ENCODE data around the gene C17orf100. TPM values are rescaled to one million over a fixed set of nuclear protein-coding genes. Genes with fewer than 3 reads are reported as not detected.

Gene C17orf100
- total and polyA plus RNA-seq, 2 of the 13 experiments (the other 11 are each of a cell fraction or from before 2014, with no cell fraction given) = 3.6 to 8.7 TPM

- TF ChIP-seq ZNF414 (CRISPR knock-in tag; IDR thresholded peaks at IDR 0.05) = peak; percentile 73
- TF ChIP-seq, protein P1, sequence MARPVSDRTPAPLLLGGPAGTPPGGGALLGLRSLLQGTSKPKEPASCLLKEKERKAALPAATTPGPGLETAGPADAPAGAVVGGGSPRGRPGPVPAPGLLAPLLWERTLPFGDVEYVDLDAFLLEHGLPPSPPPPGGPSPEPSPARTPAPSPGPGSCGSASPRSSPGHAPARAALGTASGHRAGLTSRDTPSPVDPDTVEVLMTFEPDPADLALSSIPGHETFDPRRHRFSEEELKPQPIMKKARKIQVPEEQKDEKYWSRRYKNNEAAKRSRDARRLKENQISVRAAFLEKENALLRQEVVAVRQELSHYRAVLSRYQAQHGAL (CRISPR knock-in tag; IDR thresholded peaks at IDR 0.05; ENCODE audit: not compliant biosample characterization) = no peak
- TF ChIP-seq PAX8 (CRISPR knock-in tag; IDR thresholded peaks at IDR 0.05; ENCODE audit: borderline replicate concordance) = peak; percentile 69; the same call in 1 of the 2 replicates
- TF ChIP-seq ZFP1 (CRISPR knock-in tag; IDR thresholded peaks at IDR 0.05) = no peak
- peak; percentile 67 for TF ChIP-seq POLR2G (IDR thresholded peaks at IDR 0.05; ENCODE audit: low read depth, low read length)
- peak; percentile 32 for TF ChIP-seq GABPB1 (CRISPR knock-in tag; IDR thresholded peaks at IDR 0.05)
- TF ChIP-seq ZNF382 (CRISPR knock-in tag; IDR thresholded peaks at IDR 0.05; ENCODE audit: borderline replicate concordance) = no peak
- peak; percentile 7 for TF ChIP-seq POLR2AphosphoS5 (IDR thresholded peaks at IDR 0.05; ENCODE audit: low read depth, low read length)
- no peak for TF ChIP-seq PRPF4 (IDR thresholded peaks at IDR 0.05; ENCODE audit: low read depth, low read length, poor library complexity, severe bottlenecking)
- no peak for TF ChIP-seq YY1 (IDR thresholded peaks at IDR 0.05; ENCODE audit: insufficient read depth, insufficient replicate concordance, low read depth, low read length)
- TF ChIP-seq ZNF724P (CRISPR knock-in tag; IDR thresholded peaks at IDR 0.05; ENCODE audit: borderline replicate concordance) = no peak
- no peak for TF ChIP-seq ZNF7 (CRISPR knock-in tag; IDR thresholded peaks at IDR 0.05)
- TF ChIP-seq, protein P2, sequence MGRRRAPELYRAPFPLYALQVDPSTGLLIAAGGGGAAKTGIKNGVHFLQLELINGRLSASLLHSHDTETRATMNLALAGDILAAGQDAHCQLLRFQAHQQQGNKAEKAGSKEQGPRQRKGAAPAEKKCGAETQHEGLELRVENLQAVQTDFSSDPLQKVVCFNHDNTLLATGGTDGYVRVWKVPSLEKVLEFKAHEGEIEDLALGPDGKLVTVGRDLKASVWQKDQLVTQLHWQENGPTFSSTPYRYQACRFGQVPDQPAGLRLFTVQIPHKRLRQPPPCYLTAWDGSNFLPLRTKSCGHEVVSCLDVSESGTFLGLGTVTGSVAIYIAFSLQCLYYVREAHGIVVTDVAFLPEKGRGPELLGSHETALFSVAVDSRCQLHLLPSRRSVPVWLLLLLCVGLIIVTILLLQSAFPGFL (CRISPR knock-in tag; IDR thresholded peaks at IDR 0.05) = no peak
- peak; percentile 83 for TF ChIP-seq ATF2 (CRISPR knock-in tag; IDR thresholded peaks at IDR 0.05)
- no peak; the same call in 1 of the 2 replicates for TF ChIP-seq ZNF776 (CRISPR knock-in tag; IDR thresholded peaks at IDR 0.05)
- TF ChIP-seq, protein P3, sequence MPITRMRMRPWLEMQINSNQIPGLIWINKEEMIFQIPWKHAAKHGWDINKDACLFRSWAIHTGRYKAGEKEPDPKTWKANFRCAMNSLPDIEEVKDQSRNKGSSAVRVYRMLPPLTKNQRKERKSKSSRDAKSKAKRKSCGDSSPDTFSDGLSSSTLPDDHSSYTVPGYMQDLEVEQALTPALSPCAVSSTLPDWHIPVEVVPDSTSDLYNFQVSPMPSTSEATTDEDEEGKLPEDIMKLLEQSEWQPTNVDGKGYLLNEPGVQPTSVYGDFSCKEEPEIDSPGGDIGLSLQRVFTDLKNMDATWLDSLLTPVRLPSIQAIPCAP (CRISPR knock-in tag; IDR thresholded peaks at IDR 0.05; ENCODE audit: low read depth) = peak; percentile 52; the same call in 1 of the 2 replicates
- peak; percentile 72; the same call in 1 of the 2 replicates for TF ChIP-seq ZNF235 (CRISPR knock-in tag; IDR thresholded peaks at IDR 0.05; ENCODE audit: borderline replicate concordance)
- TF ChIP-seq, protein P4, sequence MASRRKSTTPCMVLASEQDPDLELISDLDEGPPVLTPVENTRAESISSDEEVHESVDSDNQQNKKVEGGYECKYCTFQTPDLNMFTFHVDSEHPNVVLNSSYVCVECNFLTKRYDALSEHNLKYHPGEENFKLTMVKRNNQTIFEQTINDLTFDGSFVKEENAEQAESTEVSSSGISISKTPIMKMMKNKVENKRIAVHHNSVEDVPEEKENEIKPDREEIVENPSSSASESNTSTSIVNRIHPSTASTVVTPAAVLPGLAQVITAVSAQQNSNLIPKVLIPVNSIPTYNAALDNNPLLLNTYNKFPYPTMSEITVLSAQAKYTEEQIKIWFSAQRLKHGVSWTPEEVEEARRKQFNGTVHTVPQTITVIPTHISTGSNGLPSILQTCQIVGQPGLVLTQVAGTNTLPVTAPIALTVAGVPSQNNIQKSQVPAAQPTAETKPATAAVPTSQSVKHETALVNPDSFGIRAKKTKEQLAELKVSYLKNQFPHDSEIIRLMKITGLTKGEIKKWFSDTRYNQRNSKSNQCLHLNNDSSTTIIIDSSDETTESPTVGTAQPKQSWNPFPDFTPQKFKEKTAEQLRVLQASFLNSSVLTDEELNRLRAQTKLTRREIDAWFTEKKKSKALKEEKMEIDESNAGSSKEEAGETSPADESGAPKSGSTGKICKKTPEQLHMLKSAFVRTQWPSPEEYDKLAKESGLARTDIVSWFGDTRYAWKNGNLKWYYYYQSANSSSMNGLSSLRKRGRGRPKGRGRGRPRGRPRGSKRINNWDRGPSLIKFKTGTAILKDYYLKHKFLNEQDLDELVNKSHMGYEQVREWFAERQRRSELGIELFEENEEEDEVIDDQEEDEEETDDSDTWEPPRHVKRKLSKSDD (CRISPR knock-in tag; IDR thresholded peaks at IDR 0.05; ENCODE audit: low read depth) = no peak
- TF ChIP-seq MEIS2 (CRISPR knock-in tag; IDR thresholded peaks at IDR 0.05) = peak; percentile 96
- TF ChIP-seq ZNF367 (CRISPR knock-in tag; IDR thresholded peaks at IDR 0.05; ENCODE audit: borderline replicate concordance) = no peak
- no peak for TF ChIP-seq NR3C1 (CRISPR knock-in tag; IDR thresholded peaks at IDR 0.05)
Observed at GRCh38 chr17:6699997-6700947, 48.7 kb downstream of the C17orf100 start (continued).
